K562 treated with DMSO at 1 percent for 48 hours (cell line): ENCODE measurements around the gene LHFPL6. TPM values are rescaled to one million over a fixed set of nuclear protein-coding genes. Genes with fewer than 3 reads are reported as not detected.

ENCODE experiments used
- total RNA-seq: library from RNA; unstranded; fragments of 300-600 nt; gene quantifications from 2 replicates; pipeline ENCODE4 v1.2.3, GENCODE V29; 2022; ENCODE audit warnings: low replicate concordance; ENCODE audit errors: extremely low read depth

Gene LHFPL6
- total RNA-seq: not detected in 2 replicates

GRCh38 chr13:39602614-39603366, at the start of gene LHFPL6:
Gene LHFPL6 (minus strand): TSS chr13:39603193.

Other genes starting within 250 kb of the LHFPL6 start
- gene COG6, start 52.5 kb upstream of the LHFPL6 start, total RNA-seq: not detected in 2 replicates